SK-N-SH treated with all-trans-retinoic acid at 6 μM for 48 hours (cell line): ENCODE measurements around the gene THADA.

ENCODE experiments used
- CSDC2 ChIP-seq: fragments of 250-450 bp; sonication (Bioruptor Pico); IDR thresholded peaks from 2 replicates; pipeline ENCODE4 v1.5.0; 2020; ENCODE audit warnings: mild to moderate bottlenecking, moderate library complexity
- ESRRG ChIP-seq: fragments of 250-450 bp; sonication (Bioruptor Pico); IDR thresholded peaks from 2 replicates; pipeline ENCODE4 v1.6.1; 2021; ENCODE audit warnings: mild to moderate bottlenecking
- GLIS3 ChIP-seq: fragments of 250-450 bp; sonication (Bioruptor Pico); IDR thresholded peaks from 2 replicates; pipeline ENCODE4 v1.5.0; 2020; ENCODE audit warnings: mild to moderate bottlenecking, moderate library complexity
- OSR1 ChIP-seq: fragments of 250-450 bp; sonication (Bioruptor Pico); IDR thresholded peaks from 2 replicates; pipeline ENCODE4 v1.8.0; 2022; ENCODE audit warnings: moderate library complexity, mild to moderate bottlenecking, inconsistent platforms
- PATZ1 ChIP-seq: fragments of 250-450 bp; sonication (Bioruptor Pico); IDR thresholded peaks from 2 replicates; pipeline ENCODE4 v1.8.0; 2020; ENCODE audit warnings: mild to moderate bottlenecking, moderate library complexity, borderline replicate concordance
- POU6F1 ChIP-seq: fragments of 250-450 bp; sonication (Bioruptor Pico); IDR thresholded peaks from 2 replicates; pipeline ENCODE4 v1.8.0; 2021; ENCODE audit warnings: low read depth, mild to moderate bottlenecking, moderate library complexity, borderline replicate concordance
- SNAI2 ChIP-seq: fragments of 250-450 bp; sonication (Bioruptor Pico); IDR thresholded peaks from 2 replicates; pipeline ENCODE4 v1.5.0; 2020; ENCODE audit warnings: mild to moderate bottlenecking, moderate library complexity
- ZFP3 ChIP-seq: fragments of 250-450 bp; sonication (Bioruptor Pico); IDR thresholded peaks from 2 replicates; pipeline ENCODE4 v1.5.0; 2020; ENCODE audit warnings: mild to moderate bottlenecking, moderate library complexity
- TF ChIP-seq, protein P1 (sequence below): fragments of 250-450 bp; sonication (Bioruptor Pico); IDR thresholded peaks from 2 replicates; pipeline ENCODE4 v1.5.1; 2020; ENCODE audit warnings: low read depth, mild to moderate bottlenecking, moderate library complexity
- TF ChIP-seq, protein P2 (sequence below): fragments of 250-450 bp; sonication (Bioruptor Pico); IDR thresholded peaks from 2 replicates; pipeline ENCODE4 v1.5.1; 2021; ENCODE audit warnings: mild to moderate bottlenecking, moderate library complexity

DNA sequence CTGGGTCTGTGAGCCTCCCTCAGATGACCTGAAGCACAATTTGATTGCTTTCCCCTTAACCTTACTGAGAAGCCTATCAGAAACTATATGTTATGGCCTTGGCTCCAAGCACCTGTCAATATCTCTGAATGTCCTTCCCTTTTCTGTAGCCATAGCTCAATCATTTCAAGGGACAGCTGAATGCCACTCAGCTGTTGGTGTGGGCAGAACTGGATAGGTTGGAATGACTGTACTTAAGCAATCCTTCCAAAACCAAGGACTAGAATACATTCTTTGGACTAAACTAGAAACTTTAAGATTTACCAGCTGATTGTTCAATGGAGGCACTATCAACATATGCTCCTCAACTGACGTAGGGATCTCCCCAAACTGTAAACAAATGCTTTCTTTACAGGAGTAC, 159.4 kb downstream of the THADA start:
- TF ChIP-seq SNAI2 (CRISPR knock-in tag) (no peak), PATZ1 (no peak), CSDC2 (CRISPR knock-in tag) (no peak), ZFP3 (no peak), GLIS3 (CRISPR knock-in tag) (no peak), POU6F1 (no peak), OSR1 (CRISPR knock-in tag) (no peak), ESRRG (CRISPR knock-in tag) (no peak)
- TF ChIP-seq, protein P1, sequence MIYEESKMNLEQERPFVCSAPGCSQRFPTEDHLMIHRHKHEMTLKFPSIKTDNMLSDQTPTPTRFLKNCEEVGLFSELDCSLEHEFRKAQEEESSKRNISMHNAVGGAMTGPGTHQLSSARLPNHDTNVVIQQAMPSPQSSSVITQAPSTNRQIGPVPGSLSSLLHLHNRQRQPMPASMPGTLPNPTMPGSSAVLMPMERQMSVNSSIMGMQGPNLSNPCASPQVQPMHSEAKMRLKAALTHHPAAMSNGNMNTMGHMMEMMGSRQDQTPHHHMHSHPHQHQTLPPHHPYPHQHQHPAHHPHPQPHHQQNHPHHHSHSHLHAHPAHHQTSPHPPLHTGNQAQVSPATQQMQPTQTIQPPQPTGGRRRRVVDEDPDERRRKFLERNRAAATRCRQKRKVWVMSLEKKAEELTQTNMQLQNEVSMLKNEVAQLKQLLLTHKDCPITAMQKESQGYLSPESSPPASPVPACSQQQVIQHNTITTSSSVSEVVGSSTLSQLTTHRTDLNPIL = no peak
- TF ChIP-seq, protein P2, sequence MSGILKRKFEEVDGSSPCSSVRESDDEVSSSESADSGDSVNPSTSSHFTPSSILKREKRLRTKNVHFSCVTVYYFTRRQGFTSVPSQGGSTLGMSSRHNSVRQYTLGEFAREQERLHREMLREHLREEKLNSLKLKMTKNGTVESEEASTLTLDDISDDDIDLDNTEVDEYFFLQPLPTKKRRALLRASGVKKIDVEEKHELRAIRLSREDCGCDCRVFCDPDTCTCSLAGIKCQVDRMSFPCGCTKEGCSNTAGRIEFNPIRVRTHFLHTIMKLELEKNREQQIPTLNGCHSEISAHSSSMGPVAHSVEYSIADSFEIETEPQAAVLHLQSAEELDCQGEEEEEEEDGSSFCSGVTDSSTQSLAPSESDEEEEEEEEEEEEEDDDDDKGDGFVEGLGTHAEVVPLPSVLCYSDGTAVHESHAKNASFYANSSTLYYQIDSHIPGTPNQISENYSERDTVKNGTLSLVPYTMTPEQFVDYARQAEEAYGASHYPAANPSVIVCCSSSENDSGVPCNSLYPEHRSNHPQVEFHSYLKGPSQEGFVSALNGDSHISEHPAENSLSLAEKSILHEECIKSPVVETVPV (CRISPR knock-in tag) = no peak
